OCI-M2 (cell line): Measurements from ENCODE around the gene TCAP.

ENCODE experiments used
- DNase-seq: peaks from one replicate; lab custom pipeline; 2025; ENCODE audit not compliant: unreplicated experiment; lab: John Stamatoyannopoulos, UW

TCAP gene

DNA sequence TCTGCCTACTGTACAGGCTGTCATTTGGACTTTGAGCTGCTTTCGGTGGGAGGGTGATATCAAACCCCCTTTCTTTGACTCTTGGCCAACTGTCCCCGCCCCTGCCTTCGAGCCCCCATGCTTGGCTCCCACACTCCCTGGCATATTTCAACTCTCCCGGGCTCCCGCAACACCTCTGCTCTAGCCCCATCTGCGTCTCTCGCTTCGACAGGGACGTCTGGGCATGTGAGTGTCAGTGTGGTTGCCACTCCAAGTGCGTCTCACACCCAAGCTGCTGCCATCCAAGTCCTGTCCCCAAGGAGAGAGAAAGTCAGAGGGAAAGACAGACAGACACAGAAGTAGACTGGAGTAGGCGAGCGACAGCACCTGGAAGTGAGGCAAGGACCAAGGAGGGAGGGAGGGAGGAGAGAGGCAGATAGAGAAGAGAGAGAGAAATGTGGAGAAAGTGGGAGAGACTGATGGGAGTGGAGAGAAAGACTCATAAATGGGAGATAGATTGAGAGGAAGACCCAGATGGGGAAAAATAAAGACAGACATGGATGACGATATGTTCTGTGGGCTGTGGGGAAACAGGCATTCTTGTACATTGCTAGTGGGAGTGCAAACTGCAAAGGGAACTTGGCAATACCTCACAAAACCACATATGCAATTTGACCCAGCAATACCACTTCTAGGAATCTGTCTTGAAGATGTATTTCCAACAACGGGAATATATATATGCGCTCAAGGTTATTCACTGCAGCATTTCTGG is 16.4 kb upstream of the TCAP start:
- no peak for DNase-seq

DNA sequence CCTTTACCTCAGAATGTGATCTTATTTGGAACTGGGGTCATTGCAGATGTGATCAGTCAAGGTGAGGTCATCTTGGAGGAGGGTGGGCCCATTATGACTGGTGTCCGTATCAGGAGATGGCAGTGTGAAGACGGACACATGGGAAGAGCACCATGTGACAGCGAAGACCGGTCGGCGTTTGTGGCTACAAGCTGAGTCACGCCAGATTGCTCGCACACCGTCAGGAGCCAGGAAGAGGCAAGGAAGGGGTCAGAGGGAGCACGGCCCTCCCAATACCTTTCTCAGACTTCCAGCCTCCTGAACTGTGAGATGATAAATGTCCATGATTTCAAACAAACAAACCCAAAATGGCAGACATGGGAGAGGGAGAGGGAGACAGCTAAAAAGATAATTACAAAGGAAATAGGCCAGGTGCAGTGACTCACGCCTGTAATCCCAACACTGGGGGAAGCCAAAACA is 15.0 kb upstream of the TCAP start:
- no peak for DNase-seq

DNA sequence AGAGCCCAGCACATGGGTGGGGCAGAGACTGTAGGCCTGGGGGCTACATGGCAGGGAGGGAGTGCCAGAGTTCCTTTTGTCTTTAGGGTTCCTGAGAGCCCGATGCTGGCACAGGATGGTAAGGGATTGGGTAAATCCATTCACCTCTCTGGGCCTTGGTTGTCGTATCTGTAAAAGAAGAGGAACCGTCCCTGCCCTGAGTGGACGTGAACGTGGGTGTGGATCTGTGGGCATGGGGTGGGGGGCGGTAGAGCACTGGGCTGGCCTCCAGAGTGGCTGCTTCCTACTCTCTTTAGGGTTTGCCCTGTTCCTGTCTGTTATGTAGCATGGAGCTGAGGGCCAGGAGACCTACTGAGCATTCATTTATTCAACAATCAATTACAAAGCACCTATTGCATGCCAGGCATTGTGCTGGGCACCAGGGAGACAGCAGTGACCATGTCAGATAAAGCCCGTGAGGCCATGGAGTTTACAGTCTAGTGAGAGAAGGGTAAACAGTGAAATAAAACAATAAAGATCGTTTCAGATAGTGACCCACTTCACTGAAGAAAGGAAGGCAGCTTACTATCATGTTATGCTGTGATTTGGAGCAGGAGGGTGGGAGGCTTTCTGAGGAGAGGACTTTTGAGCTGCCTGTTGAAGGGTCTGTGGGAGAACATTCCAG is 13.1 kb upstream of the TCAP start:
- no peak for DNase-seq

DNA sequence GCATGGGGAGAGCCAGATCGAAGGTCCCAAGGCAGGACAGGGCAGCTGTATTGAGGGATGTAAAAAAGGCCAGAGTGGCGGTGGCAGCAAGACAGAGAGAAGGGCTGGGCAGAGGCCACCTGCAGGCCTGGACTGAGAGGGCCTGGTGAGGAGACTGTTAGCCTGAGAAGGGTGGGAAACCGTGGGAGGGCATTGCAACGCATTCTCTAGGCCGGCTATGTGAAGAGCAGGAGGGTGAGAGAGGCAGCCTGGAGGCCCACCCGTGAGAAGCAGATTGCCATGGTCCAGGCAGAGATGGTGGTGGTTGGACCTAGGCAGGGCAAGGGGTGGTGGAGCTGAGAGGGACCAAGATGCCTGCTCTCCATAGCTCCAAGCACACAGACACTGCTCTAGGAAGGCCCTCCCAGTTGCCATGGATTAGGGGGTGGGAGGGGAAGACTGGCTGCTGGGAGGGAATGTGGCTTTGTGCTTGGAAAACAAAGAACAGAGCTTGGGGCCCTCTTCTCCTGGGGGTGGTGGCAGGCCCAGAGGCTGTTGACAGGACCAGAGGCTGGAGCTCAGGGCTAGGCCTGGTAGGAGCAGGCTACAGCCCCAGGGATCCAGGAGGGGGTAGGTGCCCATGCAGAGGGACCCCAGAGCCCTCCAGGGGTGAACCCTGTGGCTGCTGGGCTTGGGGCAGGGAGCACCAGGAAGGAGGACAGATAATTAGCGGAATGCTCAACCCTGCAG is 12.4 kb upstream of the TCAP start:
- no peak for DNase-seq

DNA sequence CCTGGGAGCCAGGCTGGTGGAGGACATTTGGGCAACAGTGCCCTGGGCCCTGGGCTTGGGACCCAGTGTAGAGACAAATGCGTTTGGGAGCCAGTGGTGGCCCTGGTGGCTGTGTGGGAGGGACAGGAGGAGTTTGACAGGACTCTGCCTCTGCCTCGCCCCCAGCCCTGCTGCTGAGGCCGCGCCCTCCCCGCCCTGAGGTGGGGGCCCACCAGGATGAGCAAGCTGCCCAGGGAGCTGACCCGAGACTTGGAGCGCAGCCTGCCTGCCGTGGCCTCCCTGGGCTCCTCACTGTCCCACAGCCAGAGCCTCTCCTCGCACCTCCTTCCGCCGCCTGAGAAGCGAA is 11.9 kb upstream of the TCAP start:
- no peak for DNase-seq

DNA sequence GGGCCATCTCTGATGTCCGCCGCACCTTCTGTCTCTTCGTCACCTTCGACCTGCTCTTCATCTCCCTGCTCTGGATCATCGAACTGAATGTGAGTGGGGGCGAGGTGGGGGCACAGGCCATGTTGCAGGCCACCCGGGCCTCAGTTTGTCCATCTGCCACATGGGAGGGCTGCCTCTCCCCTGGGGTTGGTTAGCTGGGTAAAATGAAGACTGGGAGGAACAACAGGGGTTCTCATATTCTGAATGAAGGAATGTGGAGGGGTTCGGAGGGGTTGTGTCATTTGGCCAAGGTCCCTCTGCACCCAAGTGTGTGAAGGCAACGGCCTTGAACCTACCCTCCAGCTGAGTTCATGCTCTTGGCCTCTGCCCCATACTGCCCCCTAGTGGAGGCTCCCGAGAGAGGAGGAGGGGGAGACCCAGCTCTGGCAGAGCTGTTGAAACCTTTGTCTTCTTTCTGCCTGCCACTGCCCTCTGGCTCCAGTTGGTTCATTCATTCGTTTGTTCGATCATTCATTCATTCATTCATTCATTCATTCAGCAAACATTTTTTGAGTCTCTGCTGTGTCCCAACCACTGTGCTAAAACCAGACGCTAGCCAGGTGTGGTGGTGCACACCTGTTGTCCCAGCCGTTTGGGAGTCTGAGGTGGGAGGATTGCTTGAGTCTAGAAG is 11.4 kb upstream of the TCAP start:
- DNase-seq = no peak

DNA sequence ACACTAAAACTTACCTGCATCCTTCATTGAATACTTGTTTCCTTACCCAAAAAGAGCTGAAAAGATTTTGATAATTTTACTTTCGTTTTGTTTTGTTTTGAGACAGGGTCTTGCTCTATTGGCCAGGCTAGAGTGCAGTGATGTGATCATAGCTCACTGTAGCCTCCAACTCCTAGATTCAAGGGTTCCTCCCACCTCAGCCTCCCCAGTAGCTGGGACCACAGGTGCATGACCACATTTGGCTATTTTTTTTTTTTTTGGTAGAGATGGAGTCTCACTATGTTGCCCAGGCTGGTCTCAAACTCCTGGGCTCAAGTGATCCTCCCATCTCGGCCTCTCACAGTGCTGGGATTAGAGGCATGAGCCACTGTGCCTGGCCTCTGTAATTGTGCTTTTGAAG is 10.0 kb upstream of the TCAP start:
- no peak for DNase-seq

DNA sequence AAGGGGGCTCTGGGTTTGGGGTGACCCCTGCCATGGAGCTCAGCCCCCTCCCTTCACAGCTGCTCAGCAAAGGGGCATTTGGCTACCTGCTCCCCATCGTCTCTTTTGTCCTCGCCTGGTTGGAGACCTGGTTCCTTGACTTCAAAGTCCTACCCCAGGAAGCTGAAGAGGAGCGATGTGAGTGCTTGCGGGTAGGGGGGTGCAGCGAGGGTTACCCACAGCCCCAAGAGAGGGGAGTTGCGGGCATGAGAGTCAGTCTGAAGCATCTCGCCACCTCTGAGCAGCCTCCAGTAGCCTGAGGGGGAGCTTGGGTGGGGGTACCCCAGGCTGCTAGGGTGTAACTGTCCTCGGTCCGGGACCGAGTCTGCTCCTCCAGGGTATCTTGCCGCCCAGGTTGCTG is 6.8 kb upstream of the TCAP start:
- no peak for DNase-seq

DNA sequence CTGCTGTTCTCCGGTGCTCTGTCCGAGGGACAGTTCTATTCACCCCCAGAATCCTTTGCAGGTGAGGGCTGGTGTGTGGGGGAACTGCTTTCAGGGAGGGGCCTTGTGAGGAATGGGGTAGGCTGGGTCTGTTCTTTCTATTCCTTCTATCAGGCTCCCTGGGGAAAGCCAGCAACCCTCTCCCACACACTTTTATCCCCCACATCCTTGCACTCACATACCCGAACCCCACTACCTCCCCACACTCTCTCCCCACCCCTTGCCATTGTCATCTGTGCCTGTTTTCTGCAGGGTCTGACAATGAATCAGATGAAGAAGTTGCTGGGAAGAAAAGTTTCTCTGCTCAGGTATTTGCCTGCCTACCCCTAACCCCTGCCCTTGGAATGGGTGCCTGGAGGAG is 6.4 kb upstream of the TCAP start:
- no peak for DNase-seq

DNA sequence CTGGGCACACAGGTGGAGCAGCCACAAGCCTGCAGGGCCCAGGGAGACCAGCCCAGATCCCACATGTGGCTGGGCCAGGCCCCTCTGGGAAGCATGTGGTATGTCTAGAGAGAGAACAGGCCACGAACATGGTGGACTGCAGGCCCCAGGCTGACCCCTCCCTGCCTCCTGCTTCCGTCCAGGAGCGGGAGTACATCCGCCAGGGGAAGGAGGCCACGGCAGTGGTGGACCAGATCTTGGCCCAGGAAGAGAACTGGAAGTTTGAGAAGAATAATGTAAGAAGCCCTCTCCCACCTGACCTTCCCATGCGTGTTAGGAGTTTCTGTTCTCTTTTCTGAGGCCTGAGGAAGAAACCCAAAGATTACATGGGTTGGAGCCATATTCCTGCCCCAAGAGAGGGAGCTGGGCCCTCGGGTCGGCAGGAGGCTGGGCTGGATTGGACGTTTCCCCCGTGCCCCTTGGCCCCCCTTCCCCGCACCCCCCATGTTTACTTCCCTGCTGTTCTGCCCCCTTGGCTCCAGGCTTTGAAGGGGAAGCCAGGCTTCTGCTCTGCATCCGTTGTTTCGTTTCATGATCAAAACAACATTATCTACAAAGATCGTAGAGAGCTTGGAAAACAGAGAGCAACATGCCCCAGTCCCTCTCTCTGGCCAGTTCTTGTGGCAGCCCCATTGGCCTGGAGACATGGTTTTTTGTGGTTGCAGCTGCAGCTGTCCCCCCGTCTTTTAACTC is 5.7 kb upstream of the TCAP start:
- no peak for DNase-seq

DNA sequence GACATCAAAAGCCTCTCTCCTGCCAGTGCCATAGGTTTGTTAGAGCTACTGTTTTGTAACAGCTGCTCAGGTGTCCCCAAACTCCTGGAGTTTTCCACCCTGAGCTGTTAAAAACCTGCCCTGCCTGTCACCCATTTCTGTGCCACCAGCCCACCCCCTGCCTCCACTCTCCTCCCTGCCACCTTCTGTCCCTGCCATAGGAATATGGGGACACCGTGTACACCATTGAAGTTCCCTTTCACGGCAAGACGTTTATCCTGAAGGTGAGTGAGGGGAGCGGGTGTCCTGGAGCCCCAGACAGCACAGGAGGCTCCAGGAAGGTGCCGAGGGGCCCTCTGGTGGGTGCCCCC is 5.2 kb upstream of the TCAP start:
- no peak for DNase-seq

DNA sequence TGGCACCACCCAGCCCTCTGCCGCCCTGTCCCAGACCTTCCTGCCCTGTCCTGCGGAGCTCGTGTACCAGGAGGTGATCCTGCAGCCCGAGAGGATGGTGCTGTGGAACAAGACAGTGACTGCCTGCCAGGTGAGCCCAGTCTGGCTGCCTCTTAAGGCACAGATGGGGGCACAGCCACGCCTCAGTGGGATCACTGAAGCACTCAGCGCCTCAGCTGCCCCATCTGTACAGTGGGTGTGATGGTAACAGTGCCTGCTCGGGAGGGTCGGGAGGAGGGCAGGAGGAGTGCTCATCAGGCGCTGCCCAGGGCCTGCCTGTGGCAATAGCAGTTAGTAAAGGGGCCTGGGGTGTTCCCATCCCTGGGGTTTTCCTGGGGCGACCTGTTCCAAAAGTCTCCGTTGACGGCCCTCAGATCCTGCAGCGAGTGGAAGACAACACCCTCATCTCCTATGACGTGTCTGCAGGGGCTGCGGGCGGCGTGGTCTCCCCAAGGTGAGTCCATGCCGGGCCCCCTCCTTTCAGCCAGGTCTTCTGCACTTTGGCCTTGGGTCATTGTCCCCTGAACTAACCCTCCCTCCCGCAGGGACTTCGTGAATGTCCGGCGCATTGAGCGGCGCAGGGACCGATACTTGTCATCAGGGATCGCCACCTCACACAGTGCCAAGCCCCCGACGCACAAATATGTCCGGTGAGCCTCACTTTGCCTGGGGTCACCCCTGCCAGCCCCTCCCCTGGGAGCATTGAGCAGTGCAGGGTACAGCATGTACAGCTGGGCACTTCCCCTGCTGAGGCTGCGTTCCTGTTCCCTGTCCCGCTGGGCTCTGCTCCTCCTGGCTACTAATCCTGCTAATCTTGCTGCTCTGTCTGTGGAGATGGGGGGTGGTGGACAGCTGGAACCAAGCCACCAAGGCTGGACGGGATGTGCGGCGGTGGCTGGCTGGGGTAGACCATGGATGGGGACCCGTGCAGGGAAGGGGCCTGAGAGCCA is 4.5 kb upstream of the TCAP start:
- no peak for DNase-seq

DNA sequence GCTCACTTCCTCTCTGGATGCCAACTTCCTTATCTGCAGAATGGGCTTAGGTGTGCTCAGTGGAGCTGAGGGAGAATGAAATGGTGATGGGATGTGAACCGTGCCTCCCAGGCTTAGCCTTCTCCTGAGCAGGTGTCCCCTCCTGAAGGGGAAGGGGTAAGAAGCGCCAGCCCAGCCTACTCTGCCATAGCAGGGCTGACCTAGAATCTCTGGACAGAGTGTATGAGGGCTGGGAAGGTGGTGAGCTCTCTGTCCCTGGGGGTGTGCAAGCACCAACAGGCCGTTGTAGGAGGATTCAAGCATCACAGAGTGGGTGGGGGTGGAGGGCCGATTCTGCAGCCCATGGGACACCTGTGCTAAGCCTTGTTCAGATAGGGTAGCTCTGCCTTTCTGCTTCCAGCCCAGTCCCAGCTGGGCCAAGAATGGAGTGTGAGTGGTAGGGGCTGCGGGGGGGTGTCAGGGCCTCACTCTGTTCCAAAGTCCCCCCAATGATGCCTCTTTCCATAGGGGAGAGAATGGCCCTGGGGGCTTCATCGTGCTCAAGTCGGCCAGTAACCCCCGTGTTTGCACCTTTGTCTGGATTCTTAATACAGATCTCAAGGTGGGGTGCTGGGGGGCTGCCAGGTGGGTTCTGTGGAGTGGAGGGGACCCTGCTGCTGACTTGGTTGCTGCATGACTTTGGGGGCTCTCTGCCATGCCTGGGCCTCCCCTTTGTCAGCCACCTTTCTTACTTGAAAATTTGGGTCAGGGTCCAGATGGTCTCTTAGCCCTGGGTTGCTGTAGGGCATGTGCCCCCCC is 3.2 kb upstream of the TCAP start:
- DNase-seq = no peak

DNA sequence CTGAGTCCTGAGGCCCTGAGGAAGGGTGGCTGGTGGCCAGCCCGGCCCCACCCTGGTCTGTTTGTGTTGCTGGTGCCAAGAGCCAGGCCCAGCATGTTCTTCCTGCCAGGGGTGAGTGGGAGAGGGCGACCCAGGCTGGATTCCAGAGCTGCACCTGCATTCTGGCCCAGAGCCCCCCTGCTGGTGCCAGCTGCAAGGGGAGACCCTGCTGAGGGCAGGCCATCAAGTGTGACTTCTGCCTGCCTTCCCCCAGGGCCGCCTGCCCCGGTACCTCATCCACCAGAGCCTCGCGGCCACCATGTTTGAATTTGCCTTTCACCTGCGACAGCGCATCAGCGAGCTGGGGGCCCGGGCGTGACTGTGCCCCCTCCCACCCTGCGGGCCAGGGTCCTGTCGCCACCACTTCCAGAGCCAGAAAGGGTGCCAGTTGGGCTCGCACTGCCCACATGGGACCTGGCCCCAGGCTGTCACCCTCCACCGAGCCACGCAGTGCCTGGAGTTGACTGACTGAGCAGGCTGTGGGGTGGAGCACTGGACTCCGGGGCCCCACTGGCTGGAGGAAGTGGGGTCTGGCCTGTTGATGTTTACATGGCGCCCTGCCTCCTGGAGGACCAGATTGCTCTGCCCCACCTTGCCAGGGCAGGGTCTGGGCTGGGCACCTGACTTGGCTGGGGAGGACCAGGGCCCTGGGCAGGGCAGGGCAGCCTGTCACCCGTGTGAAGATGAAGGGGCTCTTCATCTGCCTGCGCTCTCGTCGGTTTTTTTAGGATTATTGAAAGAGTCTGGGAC is 2.4 kb upstream of the TCAP start:
- DNase-seq = no peak

DNA sequence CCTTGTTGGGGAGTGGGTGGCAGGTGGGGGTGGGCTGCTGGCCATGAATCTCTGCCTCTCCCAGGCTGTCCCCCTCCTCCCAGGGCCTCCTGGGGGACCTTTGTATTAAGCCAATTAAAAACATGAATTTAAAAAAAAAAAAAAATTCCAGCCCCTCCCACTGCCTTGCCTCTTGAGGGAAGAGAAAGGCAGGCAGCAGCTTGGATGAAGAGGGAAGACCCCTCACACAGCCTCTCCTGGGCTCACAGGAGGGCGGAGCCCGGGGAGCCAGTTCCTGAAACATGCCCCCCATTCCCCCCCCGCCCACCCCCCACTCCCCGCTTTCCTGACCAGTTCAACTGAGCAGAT is 1.8 kb upstream of the TCAP start:
- no peak for DNase-seq

DNA sequence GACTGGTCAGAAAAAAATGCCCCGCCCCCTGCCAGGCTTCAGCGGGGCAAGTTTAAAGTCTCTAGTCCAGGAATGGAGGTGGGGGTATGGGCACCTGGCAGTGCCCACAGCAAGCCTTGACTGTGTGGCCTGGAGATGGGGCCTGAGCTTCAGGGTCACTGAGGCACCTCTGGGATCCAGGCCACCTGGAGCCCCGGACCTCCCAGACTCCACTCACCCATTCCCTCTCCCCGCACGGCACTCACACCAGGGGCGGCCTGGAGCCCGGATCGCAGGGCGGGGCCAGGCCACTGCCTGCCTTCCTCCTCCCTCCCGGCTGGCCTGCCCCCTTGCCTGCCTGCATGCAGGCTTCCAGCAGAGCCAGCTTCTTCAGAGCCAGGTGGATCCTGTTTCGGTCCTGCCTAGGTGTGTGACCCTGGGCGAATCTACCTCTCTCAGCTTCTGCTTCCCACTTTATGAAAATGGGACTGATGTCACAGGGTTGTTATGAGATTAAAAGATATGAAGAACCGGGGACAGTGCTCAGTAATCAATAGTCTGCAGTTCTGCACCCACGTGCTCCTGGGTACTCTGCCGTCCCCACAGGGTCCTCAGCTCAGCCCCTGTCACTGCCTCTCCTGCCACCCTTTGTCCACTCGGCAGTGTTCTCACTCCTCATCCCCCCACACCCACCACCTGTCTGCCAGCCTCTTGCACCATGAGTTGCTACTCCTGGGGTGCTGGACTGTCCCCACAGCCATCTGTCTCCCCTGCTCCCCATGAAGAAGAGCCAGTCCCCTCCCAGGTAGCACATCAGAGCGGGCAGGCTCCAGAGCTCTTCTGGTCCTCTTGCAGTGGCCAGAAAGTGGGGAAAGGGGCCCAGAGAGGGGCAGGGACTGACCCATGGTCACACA is 1.2 kb upstream of the TCAP start:
- no peak for DNase-seq

DNA sequence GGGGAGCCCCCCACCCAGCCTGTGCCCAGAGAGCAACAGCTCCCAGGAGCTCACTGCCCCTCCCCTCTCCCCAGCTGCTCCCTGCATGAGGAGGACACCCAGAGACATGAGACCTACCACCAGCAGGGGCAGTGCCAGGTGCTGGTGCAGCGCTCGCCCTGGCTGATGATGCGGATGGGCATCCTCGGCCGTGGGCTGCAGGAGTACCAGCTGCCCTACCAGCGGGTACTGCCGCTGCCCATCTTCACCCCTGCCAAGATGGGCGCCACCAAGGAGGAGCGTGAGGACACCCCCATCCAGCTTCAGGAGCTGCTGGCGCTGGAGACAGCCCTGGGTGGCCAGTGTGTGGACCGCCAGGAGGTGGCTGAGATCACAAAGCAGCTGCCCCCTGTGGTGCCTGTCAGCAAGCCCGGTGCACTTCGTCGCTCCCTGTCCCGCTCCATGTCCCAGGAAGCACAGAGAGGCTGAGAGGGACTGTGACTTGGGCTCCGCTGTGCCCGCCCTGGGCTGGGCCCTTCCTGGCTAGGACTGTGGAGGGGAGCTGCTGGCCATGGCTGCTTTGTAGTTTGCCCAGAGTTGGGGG is 584 bp downstream of the TCAP start:
- no peak for DNase-seq
